Measurements from ENCODE around the gene A4GNT. TPM values are rescaled to one million over a fixed set of nuclear protein-coding genes. Genes with fewer than 3 reads are reported as not detected.

The A4GNT gene
- total RNA-seq, 2 experiments from 2014 or later, result not detected

DNA sequence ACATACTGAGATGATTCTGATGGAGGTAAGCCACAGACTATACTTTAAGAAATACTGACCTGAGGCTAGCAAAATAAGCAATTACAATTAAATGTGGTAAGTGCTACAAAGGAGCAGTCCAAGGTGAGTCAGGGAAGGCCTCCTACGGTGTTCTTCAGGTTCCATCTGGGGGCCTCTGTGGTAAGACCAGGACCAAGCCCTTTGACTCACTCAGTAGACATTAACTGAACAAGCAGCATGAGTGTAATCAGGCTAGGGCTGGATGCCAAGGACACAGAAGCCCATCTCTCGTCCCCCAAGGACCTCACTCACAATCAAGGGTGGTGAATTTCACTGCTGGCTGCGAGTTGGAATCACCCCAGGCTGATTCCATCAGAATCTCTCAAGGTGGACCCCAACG is 54.1 kb downstream of the A4GNT start:
- Histone ChIP-seq H3K4me2 (ENCODE audit: low read length) (no peak overlapping the region), H2AFZ (ENCODE audit: low read length) (no peak overlapping the region), H3K79me2 (ENCODE audit: insufficient read depth, low read depth, low read length) (no peaks in the 10 kb centered on the region), H3K4me1 (ENCODE audit: insufficient read depth, low read length, poor library complexity, severe bottlenecking) (no peaks in the 10 kb centered on the region), H3K4me3 (ENCODE audit: low read depth, low read length, poor library complexity, severe bottlenecking) (no peak overlapping the region), H3K9me3 (ENCODE audit: low read length) (no peaks in the 10 kb centered on the region), H3K9me2 (ENCODE audit: insufficient read depth, low read length) (no peaks in the 10 kb centered on the region), H3K27ac (ENCODE audit: low read depth, low read length, poor library complexity, severe bottlenecking) (no peak overlapping the region), H4K20me1 (ENCODE audit: insufficient read depth, low read length) (no peaks in the 10 kb centered on the region), H3K36me3 (ENCODE audit: insufficient read depth, low read length) (no peaks in the 10 kb centered on the region)
- ChIA-PET POLR2A (no interaction called here), CTCF (ENCODE audit: unreplicated experiment) (no interaction called here)
- no peak for TF ChIP-seq EZH2phosphoT487 (IDR thresholded peaks at IDR 0.05; ENCODE audit: borderline replicate concordance, low read depth, low read length)
- TF ChIP-seq CTCF (conservative IDR thresholded peaks at IDR 0.05; ENCODE audit: low read length), result no peak
- intact Hi-C loops (cut with micrococcal nuclease; ENCODE audit: unreplicated experiment), result no loop called here
- no TSS peak for BruUV-seq (replicated peaks)
- DNase-seq (ENCODE audit: low spot score), result no peak

Other genes starting within 250 kb of the A4GNT start
- not detected in 2 replicates for gene CLDN18, start 122.2 kb downstream of the A4GNT start, total RNA-seq (2014; rRNA removed; shearing (Covaris generic))
- not detected in 2 replicates for gene CLDN18, start 122.2 kb downstream of the A4GNT start, total RNA-seq (2022)
- gene DZIP1L, start 16.8 kb downstream of the A4GNT start, total RNA-seq (2014; rRNA removed; shearing (Covaris generic)), result not detected in 2 replicates
- gene DZIP1L, start 16.8 kb downstream of the A4GNT start, total RNA-seq (2022), result not detected in 2 replicates
- gene DBR1, start 42.5 kb upstream of the A4GNT start, total RNA-seq (2014; rRNA removed; shearing (Covaris generic)), result 13.6 and 21.4 TPM in 2 replicates
- 16.4 and 22.7 TPM in 2 replicates for gene DBR1, start 42.5 kb upstream of the A4GNT start, total RNA-seq (2022)
- 34.1 and 48.8 TPM in 2 replicates for gene ARMC8, start 54.9 kb upstream of the A4GNT start, total RNA-seq (2014; rRNA removed; shearing (Covaris generic))
- gene ARMC8, start 54.9 kb upstream of the A4GNT start, total RNA-seq (2022), result 57.1 and 61.8 TPM in 2 replicates
- gene NME9, start 197.5 kb upstream of the A4GNT start, total RNA-seq (2014; rRNA removed; shearing (Covaris generic)), result 0.54 TPM in 1 of 2 replicates, not detected in the other
- not detected in 2 replicates for gene NME9, start 197.5 kb upstream of the A4GNT start, total RNA-seq (2022)
- not detected in 2 replicates for gene MRAS, start 216.2 kb upstream of the A4GNT start, total RNA-seq (2014; rRNA removed; shearing (Covaris generic))
- not detected in 2 replicates for gene MRAS, start 216.2 kb upstream of the A4GNT start, total RNA-seq (2022)

Data from OCI-LY7 (cell line).